DMS114 treated with DMSO at 0.1 percent for 48 hours (cell line): Measurements from ENCODE around the gene BOD1L1.

Source experiments
- DNase-seq: peaks from one replicate; lab custom pipeline; 2025; ENCODE audit not compliant: unreplicated experiment; lab: John Stamatoyannopoulos, UW

Gene BOD1L1

GRCh38 chr4:13527192-13527980, 100.1 kb downstream of the BOD1L1 start:
- DNase-seq: no peak

- DNase-seq: no peak
Observed at GRCh38 chr4:13526658-13527057, 100.9 kb downstream of the BOD1L1 start.

DNA sequence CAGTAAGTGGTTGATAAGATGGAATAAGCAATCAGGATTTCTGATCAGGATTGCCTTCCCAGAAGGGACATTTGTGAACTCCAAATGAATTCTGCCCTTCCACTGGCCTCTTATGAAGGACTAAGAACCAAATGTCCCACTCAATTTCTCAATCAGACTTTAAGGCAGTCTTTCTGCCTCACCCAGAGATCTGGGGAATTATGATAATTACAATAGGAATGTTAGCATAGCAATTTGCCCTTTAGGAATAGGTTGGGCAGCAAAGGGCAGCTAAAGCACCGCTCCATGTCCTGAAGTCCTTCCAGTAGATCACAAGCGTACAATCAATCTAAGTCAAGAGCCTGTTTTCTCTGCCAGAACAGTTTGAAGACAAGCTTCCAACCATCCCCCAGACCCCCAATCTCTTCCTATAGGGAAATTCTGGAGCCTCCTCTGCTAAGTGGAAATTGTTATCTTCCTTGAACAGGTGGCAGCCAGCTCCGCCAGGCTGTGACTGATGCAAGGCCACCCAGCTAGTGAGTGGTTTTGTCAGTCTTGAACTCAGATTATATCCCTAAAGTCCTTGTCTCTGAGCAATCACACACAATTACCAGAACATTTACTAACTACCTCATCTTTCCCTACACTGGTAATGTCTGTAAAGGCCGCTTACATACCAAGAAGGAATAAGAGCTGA, 101.8 kb downstream of the BOD1L1 start:
- no peak for DNase-seq

DNA sequence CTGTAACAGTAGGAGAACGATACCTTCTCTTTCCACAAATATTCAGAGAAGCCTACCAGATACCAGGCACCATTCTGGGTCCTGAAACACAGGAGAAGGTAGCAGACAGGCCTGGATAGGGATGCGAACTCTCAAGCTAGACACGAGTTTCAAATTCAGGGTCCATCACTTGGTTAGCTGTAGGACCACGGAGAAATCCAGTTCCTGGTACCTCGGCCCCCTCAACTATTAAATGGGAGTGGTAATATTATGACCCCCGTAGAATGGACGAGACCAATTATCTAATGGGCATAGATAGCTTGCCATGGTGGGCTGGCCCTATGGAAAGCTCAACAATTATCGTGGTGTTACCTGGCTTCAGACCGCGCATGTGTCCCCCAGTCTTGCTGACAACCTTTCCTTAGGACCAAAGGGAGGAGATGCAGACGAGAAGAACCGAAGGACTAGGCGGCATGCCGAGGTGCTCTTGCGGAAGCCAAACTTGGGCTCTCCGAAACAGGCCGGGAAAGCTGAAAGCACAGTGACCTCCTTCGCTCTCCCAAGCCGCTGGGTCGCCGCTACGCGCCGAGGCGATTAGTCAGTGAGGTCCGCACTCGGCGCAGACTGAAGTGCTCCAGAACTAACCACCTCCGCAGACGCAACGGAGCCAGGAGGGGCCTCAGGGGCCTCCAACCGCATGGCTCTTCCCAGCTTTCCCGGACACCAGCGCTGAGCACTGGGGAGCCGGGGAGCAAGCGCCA, 102.9 kb downstream of the BOD1L1 start:
- DNase-seq: no peak

DNA sequence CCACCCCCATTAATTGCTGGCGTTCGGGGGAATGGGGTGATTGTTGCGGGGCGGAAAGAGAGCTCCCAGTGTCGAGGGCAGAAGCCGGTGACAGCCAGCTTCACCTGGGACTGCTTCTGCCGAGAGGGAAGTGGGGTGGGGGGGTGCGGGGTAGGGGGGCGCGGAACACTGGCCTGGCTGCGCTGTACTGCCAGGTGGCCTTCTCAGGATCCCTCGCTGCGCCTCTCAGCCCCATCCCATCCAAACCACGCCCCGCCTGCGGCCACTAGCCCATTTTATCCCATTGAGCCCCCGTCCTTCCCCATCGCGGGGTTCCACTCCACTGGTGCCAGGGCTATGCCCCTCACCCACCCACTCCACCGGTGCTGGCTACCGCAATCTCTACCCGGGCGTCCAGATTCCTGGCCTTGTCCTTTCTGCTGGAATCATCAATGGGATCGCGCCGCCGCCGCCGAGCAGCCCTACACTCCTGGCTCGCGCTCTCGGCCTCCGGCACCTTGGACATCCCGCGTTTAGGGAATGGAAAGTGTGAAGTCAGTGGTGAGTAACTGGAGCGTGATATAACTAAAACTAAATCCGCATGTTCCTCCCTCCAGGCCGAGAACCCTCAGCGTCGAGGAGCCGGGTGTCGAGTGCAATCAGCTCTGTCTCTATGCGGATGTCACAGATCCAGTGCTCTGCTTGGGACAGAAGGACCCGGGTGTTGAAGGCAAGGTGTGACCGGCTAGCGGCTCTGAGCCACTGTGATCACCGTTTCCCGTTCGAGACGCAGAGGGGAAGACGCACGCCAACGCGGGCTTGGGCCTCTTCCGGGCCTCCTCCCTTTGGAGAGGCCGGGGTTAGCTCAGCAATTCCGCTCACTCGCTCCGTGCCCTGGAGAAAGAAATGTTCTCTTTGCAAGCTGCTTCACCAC, 103.7 kb downstream of the BOD1L1 start:
- no peak for DNase-seq

DNA sequence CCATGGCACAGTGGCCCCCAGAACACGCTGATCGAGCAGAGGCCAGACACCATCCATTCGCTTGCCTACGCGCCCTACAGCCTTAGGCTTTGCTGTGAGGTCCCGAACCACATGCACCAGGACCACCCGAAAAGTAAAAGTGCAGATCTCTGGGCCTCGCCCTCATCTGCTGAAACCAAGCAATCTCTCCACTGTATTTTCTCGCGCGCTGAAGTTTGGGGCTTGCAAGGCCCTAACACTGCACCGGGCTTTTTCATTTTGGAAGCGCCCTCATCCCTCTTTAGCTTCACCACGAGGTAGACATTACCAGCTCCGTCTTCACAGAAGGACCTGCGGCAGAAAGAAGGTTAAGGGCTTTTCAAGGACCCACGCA, 104.4 kb downstream of the BOD1L1 start:
- no peak for DNase-seq

DNA sequence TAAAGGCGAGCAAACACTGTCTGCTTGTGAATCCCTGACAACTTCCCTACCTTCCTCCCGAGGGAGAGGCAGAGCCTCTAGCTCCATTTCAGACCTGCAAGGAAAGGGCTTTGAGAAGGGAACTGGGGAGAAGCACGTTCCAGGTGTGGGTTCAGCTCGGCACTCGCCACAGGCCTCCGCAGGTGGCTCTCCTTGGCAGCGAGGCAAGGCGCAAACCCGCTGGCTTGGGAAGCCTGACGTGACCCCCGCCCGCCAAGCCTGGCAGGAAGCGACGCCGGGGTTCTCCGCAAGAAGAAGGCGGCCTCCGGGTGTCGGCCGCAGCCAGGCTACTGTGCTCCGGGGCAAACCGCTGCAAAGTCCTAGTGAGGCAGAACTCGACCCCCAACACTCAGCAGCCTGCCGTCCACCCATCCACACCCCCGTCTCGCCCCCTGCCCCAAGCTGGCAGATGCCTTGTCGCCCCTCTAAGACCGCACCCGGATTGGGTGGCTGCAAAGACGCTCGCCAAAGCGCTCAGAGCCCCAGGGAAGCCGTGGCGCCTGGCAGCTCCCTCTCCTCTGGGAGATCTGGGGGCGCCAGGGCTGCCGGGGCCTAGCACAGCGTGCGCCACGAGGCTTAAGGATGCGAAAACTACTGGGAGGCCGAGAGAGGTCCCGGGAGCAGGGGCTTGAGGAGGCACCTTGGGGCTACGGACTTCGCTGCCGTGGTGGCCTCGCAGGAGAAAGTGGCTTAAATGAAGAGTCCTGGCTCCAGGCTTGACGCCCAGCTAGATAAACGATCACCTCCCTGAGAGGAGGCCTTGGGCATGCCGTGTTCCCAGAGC, 105.0 kb downstream of the BOD1L1 start:
- DNase-seq: no peak

DNA sequence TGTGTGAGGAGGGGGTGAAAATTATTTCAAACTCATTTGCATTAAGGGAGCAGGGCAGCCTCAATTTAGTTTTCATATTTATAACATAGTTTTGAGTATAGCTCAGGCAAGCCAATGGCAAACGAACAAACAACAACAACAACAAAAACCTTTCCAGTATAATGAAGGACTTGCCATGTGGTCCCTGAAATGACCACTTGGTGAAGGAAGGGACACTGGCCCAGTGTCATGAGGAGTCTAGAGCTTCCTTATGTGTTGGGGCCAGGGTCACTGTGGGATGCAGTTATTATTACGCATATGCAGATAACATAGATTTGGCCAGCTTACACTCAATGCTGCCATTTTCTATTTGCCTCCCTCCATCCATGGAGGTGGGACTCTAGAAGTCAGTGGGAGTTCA, 106.5 kb downstream of the BOD1L1 start:
- no peak for DNase-seq
